ENCODE data around the gene UBALD1.

Gene UBALD1

DNA sequence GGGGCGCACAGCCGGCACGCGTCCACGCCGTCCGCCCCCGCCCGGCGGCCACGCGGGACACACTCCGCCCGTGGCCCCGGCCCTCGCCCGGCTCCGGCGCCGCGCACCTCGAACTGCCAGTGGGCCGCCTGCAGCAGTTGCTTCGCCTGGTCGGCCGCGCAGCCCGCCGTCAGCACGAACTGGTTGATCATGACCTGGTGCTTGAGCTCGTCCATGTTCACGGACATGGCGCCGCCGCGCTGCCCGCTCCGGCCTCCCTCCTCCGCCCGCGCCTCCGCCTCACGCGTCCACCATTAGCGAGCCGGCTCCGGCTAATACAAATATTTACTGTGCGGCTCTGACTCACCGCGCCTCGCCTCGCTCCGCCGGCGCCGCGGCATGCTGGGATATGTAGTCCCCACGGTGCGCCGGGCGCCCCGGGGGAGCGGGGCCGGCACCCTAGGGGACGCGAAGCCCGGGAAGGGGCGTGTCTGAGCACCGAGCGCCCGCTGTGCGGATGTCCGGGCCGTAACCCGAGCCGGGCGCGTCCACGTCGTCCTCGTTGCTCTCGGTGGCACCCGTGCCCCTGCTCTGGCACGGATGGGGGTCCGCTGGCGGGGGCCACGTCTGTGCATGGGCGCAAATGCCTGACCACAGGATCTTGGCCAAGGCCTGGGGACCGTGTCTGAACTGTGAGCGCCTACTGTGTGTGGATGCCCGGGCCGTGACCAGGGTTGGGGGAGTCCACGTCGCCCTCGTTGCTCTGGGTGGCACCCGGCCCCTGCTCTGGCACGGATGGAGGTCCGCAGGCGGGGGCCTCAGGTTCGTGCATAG, at the start of gene UBALD1:
UBALD1 (minus strand) TSS at position 318 of the 813 bp plus-strand sequence; CDS start at position 227, 91 bp downstream.
- no peak for TF ChIP-seq CTCF (IDR thresholded peaks at IDR 0.05; ENCODE audit: borderline replicate concordance, insufficient read depth, low read depth, low read length)
- H3K4me3 ChIP-seq (ENCODE audit: low read depth, low read length): peak within 1 kb of the TSS; percentile 89

GRCh38 chr16:4663777-4664465, 49.2 kb upstream of the UBALD1 start:
- H3K4me3 ChIP-seq (ENCODE audit: low read depth, low read length): no peak overlapping the region
- TF ChIP-seq CTCF (IDR thresholded peaks at IDR 0.05; ENCODE audit: borderline replicate concordance, insufficient read depth, low read depth, low read length): no peak

DNA sequence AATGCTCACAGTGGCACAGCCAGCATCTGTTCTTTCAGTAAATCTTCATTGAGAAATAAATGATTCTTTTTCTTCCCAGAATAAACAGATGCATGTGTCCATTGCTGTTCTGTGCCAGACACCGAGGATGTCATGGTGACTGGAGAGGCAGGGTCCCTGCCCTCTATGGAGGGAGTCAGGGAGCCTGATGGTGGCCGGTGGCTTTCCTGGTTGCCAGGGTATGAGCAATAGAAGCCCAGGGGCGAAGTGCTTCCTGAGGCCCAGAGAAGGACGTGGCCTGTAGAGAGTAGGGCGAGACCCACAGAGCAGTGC, 48.7 kb upstream of the UBALD1 start:
- no peak overlapping the region for H3K4me3 ChIP-seq (ENCODE audit: low read depth, low read length)
- no peak for TF ChIP-seq CTCF (IDR thresholded peaks at IDR 0.05; ENCODE audit: borderline replicate concordance, insufficient read depth, low read depth, low read length)

- TF ChIP-seq CTCF (IDR thresholded peaks at IDR 0.05; ENCODE audit: borderline replicate concordance, insufficient read depth, low read depth, low read length): no peak
- H3K4me3 ChIP-seq (ENCODE audit: low read depth, low read length): no peak overlapping the region
Observed at GRCh38 chr16:4661661-4662060, 47.0 kb upstream of the UBALD1 start.

DNA sequence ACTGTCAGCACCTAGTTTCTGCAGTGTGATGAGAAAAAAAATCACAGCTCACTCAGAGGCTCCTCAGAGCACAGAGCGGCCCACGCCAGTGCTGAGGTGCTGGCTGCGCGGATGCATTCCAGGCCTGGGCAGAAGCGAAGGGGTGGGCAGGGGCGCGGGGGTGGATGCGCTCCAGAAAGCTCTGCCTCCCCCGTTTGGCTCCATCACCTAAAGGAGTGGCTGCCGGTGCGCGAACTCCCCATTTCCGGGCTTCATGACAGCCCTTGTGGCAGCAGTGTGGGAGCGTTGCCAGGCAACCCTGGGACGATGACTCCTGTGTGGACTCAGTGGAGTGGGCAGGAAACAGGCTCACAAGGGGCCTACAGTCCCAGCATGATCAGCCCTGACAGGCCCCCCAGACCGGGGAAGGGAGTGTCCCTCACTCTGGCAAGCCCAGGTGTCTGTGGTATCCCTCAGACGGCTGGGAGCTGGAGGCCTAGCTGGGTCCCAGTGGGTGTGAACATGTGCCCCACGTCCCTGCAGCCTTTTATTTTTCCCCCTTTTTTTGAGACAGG, 45.8 kb upstream of the UBALD1 start:
- no peak overlapping the region for H3K4me3 ChIP-seq (ENCODE audit: low read depth, low read length)
- TF ChIP-seq CTCF (IDR thresholded peaks at IDR 0.05; ENCODE audit: borderline replicate concordance, insufficient read depth, low read depth, low read length): no peak

DNA sequence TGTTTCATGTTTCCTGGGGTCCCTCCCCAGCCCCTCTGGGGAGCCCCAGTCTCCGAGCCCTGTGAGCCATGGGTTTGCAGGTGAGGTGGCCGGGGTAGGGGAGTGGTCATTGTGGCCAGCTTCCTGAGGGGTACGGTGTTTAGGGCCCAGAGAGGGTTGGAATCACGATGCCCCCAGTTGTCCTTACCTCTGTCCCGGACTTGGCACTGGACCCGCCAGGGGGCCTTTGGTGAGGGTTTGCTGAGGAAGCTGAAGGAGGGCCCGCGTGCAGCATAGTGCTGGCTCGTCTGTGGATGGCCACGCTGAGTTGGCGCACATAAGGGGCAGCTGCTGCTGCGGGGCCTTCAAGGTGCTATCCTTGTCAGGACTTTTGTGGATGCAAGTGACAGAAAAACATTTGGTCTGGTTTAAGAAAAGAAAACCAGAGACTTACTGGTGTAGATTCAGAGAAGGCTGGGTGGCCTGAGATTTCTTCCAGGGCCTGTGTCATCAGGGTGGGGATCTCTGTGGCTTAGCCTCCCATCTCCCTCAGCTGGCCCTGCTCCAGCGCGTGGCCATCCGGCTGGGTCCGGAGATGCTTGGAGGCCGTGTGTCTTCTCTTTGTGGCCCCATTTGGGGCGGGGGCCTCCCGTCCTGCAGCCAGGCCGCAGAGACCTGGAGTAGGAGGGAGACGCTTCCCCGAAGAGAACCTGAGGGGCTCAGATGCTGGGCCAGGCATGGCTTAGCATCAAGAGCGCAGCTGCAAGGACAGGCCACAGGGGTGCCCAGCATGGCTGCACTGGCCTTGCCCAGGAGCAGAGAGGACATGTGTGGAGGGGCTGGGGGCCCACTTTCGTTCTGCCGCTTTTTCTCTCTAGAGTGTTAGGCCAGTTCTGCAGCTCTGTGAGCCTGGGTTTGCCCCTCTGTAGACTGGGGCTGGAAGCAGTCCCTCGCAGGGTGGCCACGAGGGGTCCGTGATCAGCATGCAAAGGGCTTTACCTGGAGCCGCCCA, 45.0 kb upstream of the UBALD1 start:
- no peak for TF ChIP-seq CTCF (IDR thresholded peaks at IDR 0.05; ENCODE audit: borderline replicate concordance, insufficient read depth, low read depth, low read length)
- H3K4me3 ChIP-seq (ENCODE audit: low read depth, low read length): no peak overlapping the region

Measured in GM12875 (cell line).